OCI-LY1 (cell line): ENCODE measurements around the gene ZNF181.

Source experiments
- EZH2 ChIP-seq: fragments of 200-600 bp; sonication (generic), shearing (Covaris generic); IDR thresholded peaks from 2 replicates; pipeline ENCODE4 v1.8.0; 2017; ENCODE audit warnings: borderline replicate concordance, mixed run types, mild to moderate bottlenecking, antibody characterized with exemption, low read length, moderate library complexity, mixed read lengths
- TF ChIP-seq, protein P1 (sequence below): fragments of 200-600 bp; sonication (generic), shearing (Covaris generic); IDR thresholded peaks from 2 replicates; pipeline ENCODE4 v1.5.1; 2017; ENCODE audit warnings: mild to moderate bottlenecking, antibody characterized with exemption, low read length, moderate library complexity, mixed read lengths

- TF ChIP-seq EZH2: no peak
- TF ChIP-seq, protein P1, sequence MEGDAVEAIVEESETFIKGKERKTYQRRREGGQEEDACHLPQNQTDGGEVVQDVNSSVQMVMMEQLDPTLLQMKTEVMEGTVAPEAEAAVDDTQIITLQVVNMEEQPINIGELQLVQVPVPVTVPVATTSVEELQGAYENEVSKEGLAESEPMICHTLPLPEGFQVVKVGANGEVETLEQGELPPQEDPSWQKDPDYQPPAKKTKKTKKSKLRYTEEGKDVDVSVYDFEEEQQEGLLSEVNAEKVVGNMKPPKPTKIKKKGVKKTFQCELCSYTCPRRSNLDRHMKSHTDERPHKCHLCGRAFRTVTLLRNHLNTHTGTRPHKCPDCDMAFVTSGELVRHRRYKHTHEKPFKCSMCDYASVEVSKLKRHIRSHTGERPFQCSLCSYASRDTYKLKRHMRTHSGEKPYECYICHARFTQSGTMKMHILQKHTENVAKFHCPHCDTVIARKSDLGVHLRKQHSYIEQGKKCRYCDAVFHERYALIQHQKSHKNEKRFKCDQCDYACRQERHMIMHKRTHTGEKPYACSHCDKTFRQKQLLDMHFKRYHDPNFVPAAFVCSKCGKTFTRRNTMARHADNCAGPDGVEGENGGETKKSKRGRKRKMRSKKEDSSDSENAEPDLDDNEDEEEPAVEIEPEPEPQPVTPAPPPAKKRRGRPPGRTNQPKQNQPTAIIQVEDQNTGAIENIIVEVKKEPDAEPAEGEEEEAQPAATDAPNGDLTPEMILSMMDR: no peak
These were observed 39.5 kb downstream of the ZNF181 start for GRCh38 chr19:34773555-34773864.
